HCT116 (cell line): Measurements from ENCODE around the gene CDH13. TPM values are rescaled to one million over a fixed set of nuclear protein-coding genes. Genes with fewer than 3 reads are reported as not detected.

Source experiments
- ATAC-seq: fragments of 200-7000 bp; cut with Tn5 transposase; 2 replicates; pipeline ENCODE4 v1.9.1; 2020; ENCODE audit warnings: mild to moderate bottlenecking, moderate library complexity
- BruUV-seq: library from RNA; stranded (reverse); fragments of 400-500 nt; replicated peaks from 2 replicates; lab custom pipeline; 2021; lab: Mats Ljungman, UMichigan
- CTCF ChIA-PET: fragments of 300-600 bp; sonication (Branson Sonifier 250); formaldehyde crosslinking; loops from one replicate; lab custom pipeline; 2021; ENCODE audit warnings: antibody characterized with exemption; lab: Charles Lee
- POLR2A ChIA-PET: fragments of 300-600, 350-600 bp; sonication (Branson Sonifier 250); formaldehyde crosslinking; loops from one replicate; lab custom pipeline; 2021; ENCODE audit warnings: antibody characterized with exemption; lab: Charles Lee
- RAD21 ChIA-PET, 2 experiments: fragments of 300-600 bp; sonication (Branson Sonifier 250); formaldehyde crosslinking; loops; one replicate each; lab custom pipeline; 2023; ENCODE audit warnings: low total read pairs in 2 of 2; ENCODE audit not compliant: uncharacterized antibody in 2 of 2, unreplicated experiment in 2 of 2, low non-redundant PET in 1 of 2; lab: Charles Lee
- DNase-seq: peaks from one replicate; pipeline ENCODE4 v3.0.0-alpha.2; 2010; ENCODE audit warnings: low read depth, low spot score
- H2AFZ ChIP-seq: fragments of 200-600 bp; shearing (Covaris generic), sonication (generic); 2 replicates; pipeline ENCODE4 v1.6.1; 2017; ENCODE audit warnings: low read depth, mixed run types, mixed read lengths, antibody characterized with exemption, low read length; ENCODE audit not compliant: poor library complexity, severe bottlenecking
- H3K27ac ChIP-seq: 2 replicates; pipeline ENCODE4 v1.5.1; 2012; ENCODE audit warnings: low read depth, low read length
- H3K27me3 ChIP-seq: fragments of 200-600 bp; sonication (generic); 2 replicates; pipeline ENCODE4 v1.6.1; 2016; ENCODE audit warnings: mixed run types, low read length, mixed read lengths; ENCODE audit not compliant: insufficient read depth
- H3K36me3 ChIP-seq, 2 experiments: fragments of 200-500 bp in 1 of 2; fragments of 200-600 bp in 1 of 2; sonication (Bioruptor generic) in 1 of 2; sonication (generic) in 1 of 2; 2 replicates each; pipeline versions ENCODE4 v1.5.1 to v1.6.1; 2014 to 2016; ENCODE audit warnings: low read length in 2 of 2, inconsistent platforms in 1 of 2, mixed read lengths in 1 of 2, mixed run types in 1 of 2; ENCODE audit not compliant: insufficient read depth in 2 of 2, control insufficient read depth in 1 of 2
- H3K4me1 ChIP-seq, 2 experiments: fragments of 200-600 bp in 1 of 2; sonication (generic) in 1 of 2; 2 replicates each; pipeline versions ENCODE4 v1.5.1 to v1.6.1; 2012 to 2017; ENCODE audit warnings: low read length in 2 of 2, inconsistent platforms in 1 of 2, mild to moderate bottlenecking in 1 of 2, mixed read lengths in 1 of 2, mixed run types in 1 of 2, moderate library complexity in 1 of 2; ENCODE audit not compliant: insufficient read depth in 2 of 2, control insufficient read depth in 1 of 2
- H3K4me2 ChIP-seq: fragments of 200-600 bp; sonication (generic); 2 replicates; pipeline ENCODE4 v1.6.1; 2017; ENCODE audit warnings: mixed run types, low read length, mixed read lengths
- H3K4me3 ChIP-seq, 2 experiments: fragments of 200-600 bp in 1 of 2; sonication (generic) in 1 of 2; replicated peaks in 1 of 2; 2 replicates each; pipeline ENCODE4 v1.5.1; 2011 to 2016; ENCODE audit warnings: low read length in 2 of 2, control low read depth in 1 of 2, low read depth in 1 of 2, mild to moderate bottlenecking in 1 of 2, mixed read lengths in 1 of 2, mixed run types in 1 of 2
- H3K79me2 ChIP-seq: fragments of 200-600 bp; sonication (generic); 2 replicates; pipeline ENCODE4 v1.6.1; 2017; ENCODE audit warnings: mild to moderate bottlenecking, mixed run types, low read length, moderate library complexity, mixed read lengths; ENCODE audit not compliant: insufficient read depth
- H3K9ac ChIP-seq: fragments of 200-600 bp; sonication (generic); 2 replicates; pipeline ENCODE4 v1.6.1; 2016; ENCODE audit warnings: low read length, mixed read lengths
- H3K9me2 ChIP-seq: fragments of 200-600 bp; sonication (generic), shearing (Covaris generic); 2 replicates; pipeline ENCODE4 v1.6.1; 2017; ENCODE audit warnings: mixed run types, mild to moderate bottlenecking, moderate library complexity; ENCODE audit not compliant: insufficient read depth
- H3K9me3 ChIP-seq, 2 experiments: fragments of 200-500 bp in 1 of 2; fragments of 200-600 bp in 1 of 2; sonication (Bioruptor generic) in 1 of 2; sonication (generic) in 1 of 2; 2 replicates each; pipeline ENCODE4 v1.6.1; 2014 to 2017; ENCODE audit warnings: low read length in 2 of 2, mixed read lengths in 2 of 2, inconsistent platforms in 1 of 2, low read depth in 1 of 2, mild to moderate bottlenecking in 1 of 2, mixed run types in 1 of 2, moderate library complexity in 1 of 2; ENCODE audit not compliant: control insufficient read depth in 1 of 2, insufficient read depth in 1 of 2
- H4K20me1 ChIP-seq: fragments of 200-600 bp; sonication (generic), shearing (Covaris generic); 2 replicates; pipeline ENCODE4 v1.6.1; 2017; ENCODE audit warnings: mixed run types, mild to moderate bottlenecking, moderate library complexity; ENCODE audit not compliant: insufficient read depth
- CEBPB ChIP-seq: IDR thresholded peaks from 2 replicates; pipeline ENCODE4 v1.6.1; 2012; ENCODE audit warnings: low read depth
- EGR1 ChIP-seq: IDR thresholded peaks from 2 replicates; pipeline ENCODE4 v1.6.1; 2012; ENCODE audit warnings: low read depth
- JUND ChIP-seq: IDR thresholded peaks from 2 replicates; pipeline ENCODE4 v1.6.1; 2012
- POLR2A ChIP-seq: IDR thresholded peaks from 2 replicates; pipeline ENCODE4 v1.7.0; 2011; ENCODE audit warnings: borderline replicate concordance; ENCODE audit not compliant: insufficient read depth, insufficient read length; ENCODE audit errors: extremely low read depth
- SIN3A ChIP-seq: IDR thresholded peaks from 2 replicates; pipeline ENCODE4 v1.6.1; 2012; ENCODE audit warnings: low read depth
- SP1 ChIP-seq: IDR thresholded peaks from 2 replicates; pipeline ENCODE4 v1.6.1; 2012; ENCODE audit warnings: low read depth
- intact Hi-C: fragments of 100-400 bp; cut with micrococcal nuclease; formaldehyde crosslinking; loops from 2 replicates; pipeline ENCODE4 v1.10.0; 2022
- total RNA-seq: library from RNA; stranded (reverse); gene quantifications from one replicate; pipeline ENCODE4 v1.2.1, GENCODE V29; 2021; ENCODE audit not compliant: unreplicated experiment
- TF ChIP-seq, protein P1 (sequence below): IDR thresholded peaks from 2 replicates; pipeline ENCODE4 v1.6.1; 2012
- TF ChIP-seq, protein P2 (sequence below): IDR thresholded peaks from 2 replicates; pipeline ENCODE4 v1.6.1; 2012
- TF ChIP-seq, protein P3 (sequence below): IDR thresholded peaks from 2 replicates; pipeline ENCODE4 v1.6.1; 2012; ENCODE audit warnings: low read depth

CDH13 gene
- total RNA-seq, 1 experiment from 2014 or later = not detected

DNA sequence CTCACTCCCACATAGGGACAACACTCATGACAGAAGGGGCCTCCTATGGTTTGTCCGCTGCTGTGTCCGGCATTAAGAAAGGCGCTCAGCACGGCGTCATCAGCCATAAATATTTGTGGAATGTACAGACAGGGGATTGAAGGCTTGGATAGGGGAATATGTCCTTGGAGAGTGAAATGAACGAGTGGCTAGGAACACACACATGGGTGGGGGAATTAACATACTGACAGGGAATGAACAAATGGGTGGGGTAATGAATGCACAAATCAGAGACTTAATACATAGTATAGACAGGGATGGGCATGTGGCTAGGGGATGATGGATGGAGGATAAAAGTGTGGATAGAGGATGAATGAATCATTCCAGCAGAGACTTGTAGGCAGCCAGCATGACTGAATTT is 1027.0 kb downstream of the CDH13 start:
- no peaks in the 10 kb centered on the region for H3K36me3 ChIP-seq
- H3K4me2 ChIP-seq = no peak overlapping the region
- TF ChIP-seq, protein P1, sequence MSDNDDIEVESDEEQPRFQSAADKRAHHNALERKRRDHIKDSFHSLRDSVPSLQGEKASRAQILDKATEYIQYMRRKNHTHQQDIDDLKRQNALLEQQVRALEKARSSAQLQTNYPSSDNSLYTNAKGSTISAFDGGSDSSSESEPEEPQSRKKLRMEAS = no peak
- TF ChIP-seq JUND (no peak), SP1 (no peak), SIN3A (no peak), EGR1 (no peak), CEBPB (no peak), POLR2A (no peak)
- TF ChIP-seq, protein P2, sequence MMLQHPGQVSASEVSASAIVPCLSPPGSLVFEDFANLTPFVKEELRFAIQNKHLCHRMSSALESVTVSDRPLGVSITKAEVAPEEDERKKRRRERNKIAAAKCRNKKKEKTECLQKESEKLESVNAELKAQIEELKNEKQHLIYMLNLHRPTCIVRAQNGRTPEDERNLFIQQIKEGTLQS = no peak
- TF ChIP-seq, protein P3, sequence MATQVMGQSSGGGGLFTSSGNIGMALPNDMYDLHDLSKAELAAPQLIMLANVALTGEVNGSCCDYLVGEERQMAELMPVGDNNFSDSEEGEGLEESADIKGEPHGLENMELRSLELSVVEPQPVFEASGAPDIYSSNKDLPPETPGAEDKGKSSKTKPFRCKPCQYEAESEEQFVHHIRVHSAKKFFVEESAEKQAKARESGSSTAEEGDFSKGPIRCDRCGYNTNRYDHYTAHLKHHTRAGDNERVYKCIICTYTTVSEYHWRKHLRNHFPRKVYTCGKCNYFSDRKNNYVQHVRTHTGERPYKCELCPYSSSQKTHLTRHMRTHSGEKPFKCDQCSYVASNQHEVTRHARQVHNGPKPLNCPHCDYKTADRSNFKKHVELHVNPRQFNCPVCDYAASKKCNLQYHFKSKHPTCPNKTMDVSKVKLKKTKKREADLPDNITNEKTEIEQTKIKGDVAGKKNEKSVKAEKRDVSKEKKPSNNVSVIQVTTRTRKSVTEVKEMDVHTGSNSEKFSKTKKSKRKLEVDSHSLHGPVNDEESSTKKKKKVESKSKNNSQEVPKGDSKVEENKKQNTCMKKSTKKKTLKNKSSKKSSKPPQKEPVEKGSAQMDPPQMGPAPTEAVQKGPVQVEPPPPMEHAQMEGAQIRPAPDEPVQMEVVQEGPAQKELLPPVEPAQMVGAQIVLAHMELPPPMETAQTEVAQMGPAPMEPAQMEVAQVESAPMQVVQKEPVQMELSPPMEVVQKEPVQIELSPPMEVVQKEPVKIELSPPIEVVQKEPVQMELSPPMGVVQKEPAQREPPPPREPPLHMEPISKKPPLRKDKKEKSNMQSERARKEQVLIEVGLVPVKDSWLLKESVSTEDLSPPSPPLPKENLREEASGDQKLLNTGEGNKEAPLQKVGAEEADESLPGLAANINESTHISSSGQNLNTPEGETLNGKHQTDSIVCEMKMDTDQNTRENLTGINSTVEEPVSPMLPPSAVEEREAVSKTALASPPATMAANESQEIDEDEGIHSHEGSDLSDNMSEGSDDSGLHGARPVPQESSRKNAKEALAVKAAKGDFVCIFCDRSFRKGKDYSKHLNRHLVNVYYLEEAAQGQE = no peak
- no peaks in the 10 kb centered on the region for H4K20me1 ChIP-seq
- no peak overlapping the region for H3K9ac ChIP-seq
- ChIA-PET POLR2A (no interaction called here), CTCF (no interaction called here), RAD21 (no interaction called here)
- intact Hi-C loops = no loop called here
- H3K9me3 ChIP-seq = no peaks in the 10 kb centered on the region
- no peaks in the 10 kb centered on the region for H3K4me1 ChIP-seq
- H3K9me2 ChIP-seq = no peaks in the 10 kb centered on the region
- no peak overlapping the region for H2AFZ ChIP-seq
- no peak overlapping the region for H3K27ac ChIP-seq
- ATAC-seq (no peak), DNase-seq (no peak)
- peaks cover 41% of the 10 kb centered on the region for H3K27me3 ChIP-seq
- H3K79me2 ChIP-seq = no peaks in the 10 kb centered on the region
- no peak overlapping the region for H3K4me3 ChIP-seq
- BruUV-seq = no TSS peak
